GM18520 (cell line): ENCODE data around the gene NUDT16.

Experiments
- ATAC-seq: cut with Tn5 transposase; IDR thresholded peaks from one replicate; pipeline ENCODE4 v1.9.1; 2021; ENCODE audit not compliant: unreplicated experiment

The NUDT16 gene

GRCh38 chr3:131435000-131435399, 53.4 kb downstream of the NUDT16 start:
- no peak for ATAC-seq
